A673 (cell line): ENCODE results near the gene DENND5B.

ENCODE experiments used
- CTCF ChIP-seq: fragments of 300-800, 200-600 bp; sonication (generic); conservative IDR thresholded peaks from 2 replicates; pipeline ENCODE4 v1.5.1; 2017; ENCODE audit warnings: low read depth, mild to moderate bottlenecking, antibody characterized with exemption, low read length, moderate library complexity, mixed read lengths
- EZH2 ChIP-seq: fragments of 200-600 bp; sonication (generic); IDR thresholded peaks from 2 replicates; pipeline ENCODE4 v1.6.1; 2017; ENCODE audit warnings: borderline replicate concordance, low read depth, mild to moderate bottlenecking, mixed read lengths, antibody characterized with exemption, low read length; ENCODE audit not compliant: poor library complexity, severe bottlenecking

- no peak for TF ChIP-seq CTCF
- TF ChIP-seq EZH2, result no peak
Observed at GRCh38 chr12:31560516-31560915, 30.4 kb downstream of the DENND5B start.
